Ascending aorta (tissue), 2 donors: ENCODE measurements around the gene SLFN12L. TPM values are rescaled to one million over a fixed set of nuclear protein-coding genes. Genes with fewer than 3 reads are reported as not detected.
A peak's percentile ranks its signal among the peaks of the same experiment; 100 is the strongest.

ENCODE experiments used
- DNase-seq, 2 donors: peaks; one replicate each; pipeline ENCODE4 v3.0.0-alpha.2; 2019; ENCODE audit warnings: low spot score in 2 of 2
- H3K27ac ChIP-seq, 2 donors: fragments of 200-600 bp; sonication (generic); one replicate each; pipeline ENCODE4 v1.5.1; 2016 to 2017; ENCODE audit warnings: mild to moderate bottlenecking in 1 of 2
- H3K27me3 ChIP-seq: fragments of 200-600 bp; sonication (generic); one replicate; pipeline ENCODE4 v1.5.1; 2017
- H3K36me3 ChIP-seq, 2 donors: fragments of 200-600 bp; sonication (generic); one replicate each; pipeline ENCODE4 v1.5.1; 2016
- H3K4me1 ChIP-seq, 2 donors: fragments of 200-600 bp; sonication (generic); one replicate each; pipeline ENCODE4 v1.5.1; 2016 to 2017; ENCODE audit warnings: mild to moderate bottlenecking in 1 of 2
- H3K4me3 ChIP-seq, 2 donors: fragments of 200-600 bp; sonication (generic); one replicate each; pipeline ENCODE4 v1.5.1; 2016 to 2017; ENCODE audit warnings: mild to moderate bottlenecking in 1 of 2
- H3K9me3 ChIP-seq, 2 donors: fragments of 200-600 bp; sonication (generic); one replicate each; pipeline ENCODE4 v1.5.1; 2016
- CTCF ChIP-seq, 3 experiments: fragments of 200-600 bp in 2 of 3; fragments of 450-650 bp in 1 of 3; sonication (generic) in 2 of 3; IDR thresholded peaks; one replicate each; pipeline ENCODE4 v1.5.1; 2016 to 2019; ENCODE audit warnings: antibody characterized with exemption in 3 of 3, mild to moderate bottlenecking in 1 of 3, moderate library complexity in 1 of 3
- intact Hi-C: fragments of 100-400 bp; cut with DNase I; formaldehyde crosslinking; loops from one replicate; pipeline ENCODE4 v1.15.1; 2023
- total RNA-seq: library from RNA; depleted of rRNA; stranded (reverse); fragments of >200 nt; gene quantifications from one replicate; pipeline ENCODE4 v1.1.0, GENCODE V29; 2016

The SLFN12L gene
- total RNA-seq, 1 donor from 2014 or later: not detected

GRCh38 chr17:35438433-35438832, 99.0 kb downstream of the SLFN12L start:
- no peak overlapping the region for H3K27ac ChIP-seq
- H3K4me3 ChIP-seq: no peak overlapping the region
- intact Hi-C loops: loop anchor here (10.0 kb wide), 1 partner anchor 276 kb away; no protein-coding TSS in a partner anchor
- H3K9me3 ChIP-seq: no peaks in the 10 kb centered on the region
- H3K27me3 ChIP-seq: no peaks in the 10 kb centered on the region
- H3K4me1 ChIP-seq: peaks cover 0 to 6% of the 10 kb centered on the region in 2 donors
- no peak for DNase-seq
- no peaks in the 10 kb centered on the region for H3K36me3 ChIP-seq
- no peak for TF ChIP-seq CTCF (IDR thresholded peaks at IDR 0.05)

GRCh38 chr17:35433075-35433894, 104.2 kb downstream of the SLFN12L start:
- intact Hi-C loops: loop anchor here (1.0 to 10.0 kb wide), 5 partner anchors 16 to 1180 kb away; partner anchors contain the start of genes SLFN13, SLFN5 and TAF15
- Histone ChIP-seq H3K9me3 (no peaks in the 10 kb centered on the region), H3K27ac (peak overlapping the region; percentile 84 to 91), H3K36me3 (no peaks in the 10 kb centered on the region), H3K4me3 (peak overlapping the region; percentile 68 to 70), H3K4me1 (peaks cover 0 to 19% of the 10 kb centered on the region in 2 donors), H3K27me3 (no peaks in the 10 kb centered on the region)
- DNase-seq: peak; percentile 62 to 94
- peak in 2 of 3 experiments; percentile 16 to 23 for TF ChIP-seq CTCF (IDR thresholded peaks at IDR 0.05)

GRCh38 chr17:35432176-35433074, 105.1 kb downstream of the SLFN12L start, which contains the start of gene SLFN12:
SLFN12 (minus strand) TSS chr17:35432500; CDS start chr17:35423028, 9,472 bp downstream.
- TF ChIP-seq CTCF (IDR thresholded peaks at IDR 0.05): no peak
- Histone ChIP-seq H3K27ac (peak within 1 kb of the TSS; percentile 84 to 91), H3K4me1 (peaks cover 0 to 19% of the 10 kb centered on the region in 2 donors), H3K4me3 (peak within 1 kb of the TSS; percentile 68 to 70), H3K36me3 (no peaks in the 10 kb centered on the region), H3K27me3 (no peaks in the 10 kb centered on the region), H3K9me3 (no peaks in the 10 kb centered on the region)
- peak in 1 of 2 donors; percentile 85 for DNase-seq
- intact Hi-C loops: loop anchor here (1.0 to 10.0 kb wide), 6 partner anchors 16 to 1180 kb away; partner anchors contain the start of genes SLFN11, SLFN13, SLFN5 and TAF15

- Histone ChIP-seq H3K36me3 (peaks cover 0 to 3% of the 10 kb centered on the region in 2 donors), H3K27me3 (no peaks in the 10 kb centered on the region), H3K9me3 (no peaks in the 10 kb centered on the region), H3K27ac (no peak overlapping the region), H3K4me3 (no peak overlapping the region), H3K4me1 (peaks cover 0 to 19% of the 10 kb centered on the region in 2 donors)
- intact Hi-C loops: loop anchor here (5.0 to 10.0 kb wide), 2 partner anchors 187 to 285 kb away; partner anchors contain the start of gene SLFN5
- no peak for TF ChIP-seq CTCF (IDR thresholded peaks at IDR 0.05)
- DNase-seq: no peak
These were observed 107.8 kb downstream of the SLFN12L start for GRCh38 chr17:35429702-35430101.

GRCh38 chr17:35428229-35428628, 109.2 kb downstream of the SLFN12L start:
- DNase-seq: no peak
- intact Hi-C loops: no loop called here
- Histone ChIP-seq H3K4me1 (peaks cover 0 to 11% of the 10 kb centered on the region in 2 donors), H3K9me3 (no peaks in the 10 kb centered on the region), H3K27me3 (no peaks in the 10 kb centered on the region), H3K36me3 (peaks cover 0 to 3% of the 10 kb centered on the region in 2 donors), H3K27ac (no peak overlapping the region), H3K4me3 (no peak overlapping the region)
- TF ChIP-seq CTCF (IDR thresholded peaks at IDR 0.05): no peak
